ENCODE data around the gene EXD1. TPM values are rescaled to one million over a fixed set of nuclear protein-coding genes. Genes with fewer than 3 reads are reported as not detected.

Gene EXD1
- total RNA-seq, 2 donors from 2014 or later: not detected

DNA sequence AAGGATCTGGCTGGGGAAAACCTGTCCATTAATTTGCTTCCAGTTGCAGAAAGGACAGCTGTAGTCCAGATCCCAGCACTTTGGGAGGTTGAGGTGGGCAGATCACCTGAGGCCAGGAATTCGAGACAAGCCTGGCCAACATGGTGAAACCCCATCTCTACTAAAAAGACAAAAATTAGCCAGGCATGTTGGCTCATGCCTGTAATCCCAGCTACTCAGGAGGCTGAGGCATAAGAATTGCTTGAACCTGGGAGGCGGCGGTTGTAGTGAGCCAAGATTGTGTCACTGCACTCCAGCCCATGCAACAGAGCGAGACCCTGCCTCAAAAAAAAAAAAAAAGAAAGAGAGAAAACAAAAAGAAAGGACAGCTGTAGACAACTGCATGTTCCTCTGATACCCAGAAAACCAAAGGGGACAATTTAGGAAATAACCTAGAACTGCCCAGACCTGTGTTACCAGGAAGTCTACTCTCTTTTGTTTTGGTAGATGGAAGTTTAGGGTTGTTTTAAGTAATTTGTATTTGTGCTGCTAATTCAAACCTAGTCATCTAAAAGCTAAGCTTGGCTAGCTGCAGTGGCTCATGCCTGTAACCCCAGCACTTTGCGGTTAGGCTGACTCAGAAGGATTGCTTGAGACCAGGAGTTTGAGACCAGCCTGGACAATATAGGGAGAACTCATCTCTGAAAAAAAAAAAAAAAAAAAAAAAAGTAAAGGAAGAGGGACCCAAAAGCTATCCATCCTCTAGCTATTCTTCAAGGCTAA, 22.7 kb downstream of the EXD1 start:
- no peaks in the 10 kb centered on the region for H3K36me3 Mint-ChIP-seq (ENCODE audit: insufficient read depth in 2 of 2)
- DNase-seq: no peak
- H3K27ac Mint-ChIP-seq: no peak overlapping the region
- H3K27me3 Mint-ChIP-seq (ENCODE audit: low read depth): peaks cover 14% of the 10 kb centered on the region
- no peak overlapping the region for H3K4me3 Mint-ChIP-seq
- H3K9me3 Mint-ChIP-seq: no peaks in the 10 kb centered on the region
- ATAC-seq (replicated peaks in 1 of 2): no peak
- no peaks in the 10 kb centered on the region for H3K4me1 Mint-ChIP-seq (ENCODE audit: low read depth)

DNA sequence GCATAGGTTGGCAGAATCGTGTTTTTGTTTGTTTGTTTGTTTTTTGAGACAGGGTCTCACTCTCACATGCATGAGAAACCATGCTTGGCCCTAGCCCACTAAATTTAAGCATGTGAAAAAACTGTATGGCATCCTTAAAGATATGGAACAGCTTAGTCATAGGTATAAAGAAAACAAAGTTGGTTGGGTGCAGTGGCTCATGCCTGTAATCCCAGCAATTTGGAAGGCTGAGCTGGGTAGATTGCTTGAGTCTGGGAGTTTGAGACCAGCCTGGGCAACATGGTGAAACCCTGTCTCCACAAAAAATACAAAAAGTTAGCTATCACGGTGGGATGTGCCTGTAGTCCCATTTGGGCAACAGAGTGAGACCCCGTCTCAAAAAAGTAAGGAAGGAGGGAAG, 25.2 kb downstream of the EXD1 start:
- H3K9me3 Mint-ChIP-seq: no peaks in the 10 kb centered on the region
- peaks cover 8% of the 10 kb centered on the region for H3K27me3 Mint-ChIP-seq (ENCODE audit: low read depth)
- no peak overlapping the region for H3K4me3 Mint-ChIP-seq
- ATAC-seq (replicated peaks in 1 of 2) (no peak), DNase-seq (no peak)
- no peak overlapping the region for H3K27ac Mint-ChIP-seq
- no peaks in the 10 kb centered on the region for H3K4me1 Mint-ChIP-seq (ENCODE audit: low read depth)
- H3K36me3 Mint-ChIP-seq (ENCODE audit: insufficient read depth in 2 of 2): no peaks in the 10 kb centered on the region

DNA sequence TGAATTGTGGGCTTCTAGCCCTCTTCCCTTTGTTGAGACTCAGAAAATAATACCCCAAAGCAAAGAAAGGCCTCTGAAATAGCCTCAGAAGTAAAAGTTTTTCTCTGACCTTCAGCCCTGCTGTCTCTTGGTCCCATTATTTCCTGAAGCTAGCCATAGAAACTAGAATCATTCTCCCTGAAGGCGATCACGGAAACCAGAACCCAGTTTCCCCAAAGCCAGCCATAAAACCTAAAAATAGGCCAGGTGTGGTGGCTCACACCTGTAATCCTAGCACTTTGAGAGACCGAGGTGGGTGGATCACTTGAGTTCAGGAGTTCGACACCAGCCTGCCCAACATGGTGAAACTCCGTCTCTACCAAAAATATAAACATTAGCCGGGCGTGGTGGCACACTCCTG, 27.2 kb downstream of the EXD1 start:
- ATAC-seq (replicated peaks in 1 of 2) (no peak), DNase-seq (no peak)
- H3K36me3 Mint-ChIP-seq (ENCODE audit: insufficient read depth in 2 of 2): no peaks in the 10 kb centered on the region
- no peak overlapping the region for H3K4me3 Mint-ChIP-seq
- no peaks in the 10 kb centered on the region for H3K4me1 Mint-ChIP-seq (ENCODE audit: low read depth)
- no peak overlapping the region for H3K27ac Mint-ChIP-seq
- H3K27me3 Mint-ChIP-seq (ENCODE audit: low read depth): peaks cover 8% of the 10 kb centered on the region
- H3K9me3 Mint-ChIP-seq: no peaks in the 10 kb centered on the region

DNA sequence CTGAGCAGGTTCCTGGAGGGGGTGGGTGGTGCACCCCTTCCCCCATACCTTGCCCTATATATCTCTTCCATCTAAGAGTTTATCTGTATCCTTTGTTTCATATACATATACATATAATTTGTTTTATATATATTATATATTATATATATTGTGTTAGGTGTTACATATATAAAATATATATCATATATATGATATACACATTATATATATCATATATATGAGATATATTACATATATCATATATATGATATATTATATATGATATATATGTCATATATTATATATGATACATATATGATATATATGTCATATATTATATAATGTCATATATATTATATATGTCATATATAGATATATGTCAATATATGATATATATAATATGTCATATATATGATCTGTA, 31.1 kb downstream of the EXD1 start:
- H3K4me1 Mint-ChIP-seq (ENCODE audit: low read depth): no peaks in the 10 kb centered on the region
- H3K27ac Mint-ChIP-seq: no peak overlapping the region
- no peaks in the 10 kb centered on the region for H3K27me3 Mint-ChIP-seq (ENCODE audit: low read depth)
- H3K36me3 Mint-ChIP-seq (ENCODE audit: insufficient read depth in 2 of 2): no peaks in the 10 kb centered on the region
- no peak overlapping the region for H3K4me3 Mint-ChIP-seq
- H3K9me3 Mint-ChIP-seq: no peaks in the 10 kb centered on the region
- ATAC-seq (replicated peaks in 1 of 2): no peak
- DNase-seq: no peak

DNA sequence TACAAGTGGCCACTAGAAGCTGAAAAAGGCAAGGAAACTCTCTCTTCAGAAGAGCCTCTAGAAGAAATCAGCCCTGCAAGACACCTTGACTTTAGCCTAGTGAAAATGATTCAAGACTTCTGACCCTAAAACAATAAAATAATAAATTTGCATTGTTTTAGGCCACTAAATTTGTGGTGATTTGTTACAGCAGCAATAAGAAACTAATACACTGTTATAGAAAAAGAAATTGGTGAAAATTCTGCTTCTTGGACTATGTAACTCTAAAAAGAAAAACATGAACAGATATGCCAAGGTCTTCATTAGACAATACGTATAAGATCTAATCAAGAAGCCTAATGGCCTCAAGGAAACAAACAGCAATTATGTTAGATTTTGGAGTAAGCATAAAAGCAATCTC, 36.1 kb downstream of the EXD1 start:
- ATAC-seq (replicated peaks in 1 of 2) (no peak), DNase-seq (no peak)
- no peaks in the 10 kb centered on the region for H3K4me1 Mint-ChIP-seq (ENCODE audit: low read depth)
- no peaks in the 10 kb centered on the region for H3K27me3 Mint-ChIP-seq (ENCODE audit: low read depth)
- no peak overlapping the region for H3K27ac Mint-ChIP-seq
- no peaks in the 10 kb centered on the region for H3K36me3 Mint-ChIP-seq (ENCODE audit: insufficient read depth in 2 of 2)
- no peaks in the 10 kb centered on the region for H3K9me3 Mint-ChIP-seq
- H3K4me3 Mint-ChIP-seq: no peak overlapping the region

DNA sequence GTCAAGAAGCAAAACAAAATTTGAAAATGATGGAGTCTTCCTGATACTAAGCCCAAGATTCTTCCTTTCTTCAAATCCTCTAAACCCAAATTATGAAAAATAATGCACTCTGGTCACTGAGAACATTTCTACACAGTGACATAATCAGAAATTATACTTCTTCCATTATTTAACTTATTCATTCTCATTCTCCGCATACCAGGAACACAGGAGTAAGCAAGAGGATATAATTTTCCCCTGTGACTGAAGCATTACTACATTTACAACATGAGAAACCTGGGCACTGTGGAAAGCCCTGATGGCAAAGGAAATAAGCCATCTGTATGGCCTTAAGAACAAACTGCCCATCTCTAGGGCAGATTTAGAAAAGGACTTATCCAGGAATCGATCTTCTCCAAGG, 47.0 kb downstream of the EXD1 start:
- ATAC-seq (replicated peaks in 1 of 2): no peak
- Mint-ChIP-seq H3K36me3 (ENCODE audit: insufficient read depth in 2 of 2) (no peaks in the 10 kb centered on the region), H3K4me3 (no peak overlapping the region), H3K27ac (no peak overlapping the region), H3K9me3 (no peaks in the 10 kb centered on the region), H3K4me1 (ENCODE audit: low read depth) (no peaks in the 10 kb centered on the region), H3K27me3 (ENCODE audit: low read depth) (no peaks in the 10 kb centered on the region)
- no peak for DNase-seq

DNA sequence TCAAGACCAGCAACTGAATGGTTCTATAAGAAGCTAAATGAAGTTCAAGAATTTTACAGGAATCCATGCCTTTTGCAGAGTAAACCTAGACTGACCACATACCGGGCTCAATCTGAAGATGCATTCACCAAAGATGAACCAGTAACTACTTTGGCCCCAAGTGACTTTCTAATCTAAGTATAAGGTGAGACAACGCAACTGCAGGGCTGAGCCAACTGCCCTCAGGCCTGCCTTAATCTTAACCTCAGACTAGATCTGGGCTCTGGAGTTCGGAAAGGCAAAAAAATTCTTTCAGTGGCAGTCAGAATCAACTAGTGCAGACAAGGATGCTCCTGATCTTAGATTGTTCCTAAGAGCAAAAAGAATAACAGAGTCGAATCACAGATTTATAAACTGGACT, 48.3 kb downstream of the EXD1 start:
- DNase-seq: no peak
- H3K4me3 Mint-ChIP-seq: no peak overlapping the region
- H3K4me1 Mint-ChIP-seq (ENCODE audit: low read depth): no peaks in the 10 kb centered on the region
- no peak overlapping the region for H3K27ac Mint-ChIP-seq
- no peak for ATAC-seq (replicated peaks in 1 of 2)
- no peaks in the 10 kb centered on the region for H3K36me3 Mint-ChIP-seq (ENCODE audit: insufficient read depth in 2 of 2)
- H3K27me3 Mint-ChIP-seq (ENCODE audit: low read depth): no peaks in the 10 kb centered on the region
- no peaks in the 10 kb centered on the region for H3K9me3 Mint-ChIP-seq

DNA sequence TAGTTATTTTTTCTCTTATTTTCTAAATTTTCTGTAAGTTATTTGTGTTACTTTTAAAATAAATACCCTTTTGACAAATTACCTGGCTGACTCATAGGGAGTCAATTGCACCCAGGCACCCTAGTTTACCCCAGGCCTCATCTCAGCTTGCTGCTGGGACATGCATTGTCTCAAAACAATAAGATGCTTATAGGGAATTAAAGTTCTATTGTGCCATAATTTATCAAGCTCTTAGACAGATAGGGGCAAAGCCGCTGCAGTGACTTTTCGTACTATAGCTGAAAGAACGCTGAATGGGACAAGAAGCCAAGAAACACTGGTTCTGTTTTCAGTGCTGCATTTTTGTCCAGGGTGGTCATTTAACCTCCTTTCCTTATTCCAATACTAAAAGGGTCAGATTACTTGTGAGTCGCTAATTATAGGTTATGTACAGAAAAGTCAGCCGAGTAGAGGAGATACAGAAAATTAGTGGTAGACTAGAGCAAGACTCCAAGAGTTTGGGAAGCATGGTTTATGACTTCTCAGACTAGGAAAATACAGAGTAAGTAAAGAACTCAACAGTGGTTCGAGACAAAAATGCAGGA, 50.3 kb downstream of the EXD1 start:
- Mint-ChIP-seq H3K36me3 (ENCODE audit: insufficient read depth in 2 of 2) (no peaks in the 10 kb centered on the region), H3K4me1 (ENCODE audit: low read depth) (no peaks in the 10 kb centered on the region), H3K27ac (no peak overlapping the region), H3K27me3 (ENCODE audit: low read depth) (no peaks in the 10 kb centered on the region), H3K9me3 (no peaks in the 10 kb centered on the region), H3K4me3 (no peak overlapping the region)
- DNase-seq (no peak), ATAC-seq (replicated peaks in 1 of 2) (no peak)

DNA sequence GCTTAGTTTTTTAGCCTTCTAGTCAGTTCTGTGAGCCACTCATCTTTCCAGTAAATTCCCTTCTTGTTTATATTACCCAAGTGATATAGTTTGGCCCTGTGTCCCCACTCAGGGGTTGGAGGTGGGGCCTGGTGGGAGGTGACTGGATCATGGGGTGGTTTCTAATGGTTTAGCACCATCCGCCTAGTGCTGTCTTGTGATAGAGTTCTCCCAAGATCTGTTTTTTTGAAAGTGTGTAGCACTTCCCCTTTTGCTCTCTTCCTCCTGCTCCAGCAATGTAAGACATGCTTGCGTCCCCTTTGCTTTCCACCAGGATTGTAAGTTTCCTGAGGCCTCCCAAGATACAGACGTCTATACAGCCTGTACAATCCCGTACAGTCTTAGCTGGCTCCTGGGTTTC, 60.8 kb downstream of the EXD1 start:
- DNase-seq (no peak), ATAC-seq (replicated peaks in 1 of 2) (no peak)
- H3K9me3 Mint-ChIP-seq: no peaks in the 10 kb centered on the region
- no peaks in the 10 kb centered on the region for H3K36me3 Mint-ChIP-seq (ENCODE audit: insufficient read depth in 2 of 2)
- H3K27me3 Mint-ChIP-seq (ENCODE audit: low read depth): no peaks in the 10 kb centered on the region
- H3K4me1 Mint-ChIP-seq (ENCODE audit: low read depth): no peaks in the 10 kb centered on the region
- no peak overlapping the region for H3K4me3 Mint-ChIP-seq
- no peak overlapping the region for H3K27ac Mint-ChIP-seq

DNA sequence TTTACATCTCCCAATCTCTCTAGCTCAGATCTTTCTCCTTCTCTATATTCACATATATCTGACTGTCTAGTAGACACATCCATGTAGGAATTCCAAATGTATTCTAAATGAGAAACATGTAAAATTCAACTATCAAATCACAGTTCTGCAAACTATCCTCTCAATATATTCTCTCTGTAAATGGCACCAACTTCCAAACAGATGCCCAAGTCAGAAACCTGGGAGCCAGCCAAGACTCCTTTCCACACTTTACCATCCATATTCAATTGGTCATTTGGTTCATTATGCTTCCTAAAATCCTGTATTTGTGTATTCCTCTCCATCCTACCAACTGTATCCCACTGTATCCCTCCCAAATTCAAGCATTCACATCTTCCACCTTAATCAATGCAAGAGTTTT, 61.5 kb downstream of the EXD1 start:
- DNase-seq (no peak), ATAC-seq (replicated peaks in 1 of 2) (no peak)
- Mint-ChIP-seq H3K27me3 (ENCODE audit: low read depth) (no peaks in the 10 kb centered on the region), H3K36me3 (ENCODE audit: insufficient read depth in 2 of 2) (no peaks in the 10 kb centered on the region), H3K4me1 (ENCODE audit: low read depth) (no peaks in the 10 kb centered on the region), H3K4me3 (no peak overlapping the region), H3K9me3 (no peaks in the 10 kb centered on the region), H3K27ac (no peak overlapping the region)

DNA sequence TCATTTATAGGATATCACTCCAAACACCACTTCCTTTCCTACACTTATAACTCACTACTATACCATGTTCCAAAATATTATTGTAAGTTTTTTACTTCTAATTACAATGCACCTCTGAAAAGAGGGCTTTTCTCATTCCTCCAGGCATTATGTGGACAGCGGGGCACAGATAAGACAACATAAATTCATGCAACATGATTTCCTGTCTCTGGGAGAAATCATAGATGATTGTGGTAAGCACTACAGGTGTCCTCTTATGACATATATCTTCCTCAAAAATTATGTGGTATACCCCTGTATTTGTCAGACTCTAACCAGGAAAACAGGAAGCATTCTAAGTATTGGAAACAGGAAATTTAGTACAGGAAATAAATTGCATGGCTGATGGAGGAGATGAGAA, 68.8 kb downstream of the EXD1 start:
- H3K9me3 Mint-ChIP-seq: no peaks in the 10 kb centered on the region
- H3K4me3 Mint-ChIP-seq: peak overlapping the region in 1 of 2 donors; percentile 45
- H3K27me3 Mint-ChIP-seq (ENCODE audit: low read depth): no peaks in the 10 kb centered on the region
- DNase-seq (no peak), ATAC-seq (replicated peaks in 1 of 2) (no peak)
- peak overlapping the region; percentile 33 for H3K27ac Mint-ChIP-seq
- no peaks in the 10 kb centered on the region for H3K36me3 Mint-ChIP-seq (ENCODE audit: insufficient read depth in 2 of 2)
- peaks cover 10% of the 10 kb centered on the region for H3K4me1 Mint-ChIP-seq (ENCODE audit: low read depth)

DNA sequence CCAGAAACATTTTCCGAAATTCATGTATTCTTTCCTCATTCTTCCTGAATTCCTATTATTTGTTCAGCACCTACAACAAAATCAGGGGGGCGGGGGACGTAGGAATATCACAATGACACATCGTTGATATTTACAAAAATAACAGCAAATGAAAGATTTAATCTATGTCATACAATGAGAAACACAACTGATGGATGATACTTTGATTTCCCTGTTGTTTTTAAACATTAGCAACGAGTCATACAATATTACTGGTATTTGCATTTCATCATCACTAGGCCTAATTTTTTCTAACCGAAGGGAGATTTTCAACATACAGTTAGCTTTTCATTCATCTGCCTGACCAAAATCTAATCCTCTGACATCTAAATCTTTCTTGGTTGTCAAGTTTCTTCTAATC, 69.2 kb downstream of the EXD1 start:
- Mint-ChIP-seq H3K27me3 (ENCODE audit: low read depth) (no peaks in the 10 kb centered on the region), H3K4me3 (peak overlapping the region in 1 of 2 donors; percentile 45), H3K36me3 (ENCODE audit: insufficient read depth in 2 of 2) (no peaks in the 10 kb centered on the region), H3K27ac (no peak overlapping the region), H3K4me1 (ENCODE audit: low read depth) (peaks cover 10% of the 10 kb centered on the region), H3K9me3 (no peaks in the 10 kb centered on the region)
- ATAC-seq (replicated peaks in 1 of 2) (no peak), DNase-seq (no peak)

DNA sequence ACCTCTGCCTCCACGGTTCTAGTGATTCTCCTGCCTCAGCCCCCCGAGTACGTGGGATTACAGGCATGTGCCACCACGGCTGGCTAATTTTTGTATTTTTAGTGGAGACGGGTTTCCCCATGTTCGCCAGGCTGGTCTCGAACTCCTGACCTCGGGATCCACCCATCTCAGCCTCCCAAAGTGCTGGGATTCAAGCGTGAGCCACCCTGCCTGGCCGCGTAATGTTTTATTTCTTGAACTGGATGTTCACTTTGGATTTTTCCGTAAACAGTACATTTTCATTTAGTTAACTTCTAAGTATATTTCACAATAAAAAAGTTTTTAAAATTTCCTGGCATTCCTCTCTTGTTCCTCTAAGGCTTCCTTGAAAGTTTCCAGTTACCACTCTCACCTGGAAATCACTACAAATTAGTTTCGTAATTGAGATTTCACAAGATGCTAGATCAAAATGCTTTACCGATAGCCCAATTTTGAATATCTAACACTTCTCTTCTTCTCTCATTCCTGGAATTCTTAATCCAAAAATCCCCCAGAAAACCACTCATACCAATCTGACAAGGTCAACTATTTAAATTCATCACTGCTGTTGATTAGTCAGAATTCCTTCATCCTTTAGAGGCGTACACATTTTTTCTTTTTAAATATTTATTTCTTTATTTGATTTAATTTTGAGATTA, 69.8 kb downstream of the EXD1 start:
- Mint-ChIP-seq H3K4me1 (ENCODE audit: low read depth) (peaks cover 10% of the 10 kb centered on the region), H3K27ac (no peak overlapping the region), H3K36me3 (ENCODE audit: insufficient read depth in 2 of 2) (no peaks in the 10 kb centered on the region), H3K27me3 (ENCODE audit: low read depth) (no peaks in the 10 kb centered on the region), H3K4me3 (peak overlapping the region in 1 of 2 donors; percentile 1), H3K9me3 (no peaks in the 10 kb centered on the region)
- DNase-seq (no peak), ATAC-seq (replicated peaks in 1 of 2) (no peak)

Measured in activated T-cell treated with anti-CD3 and anti-CD28 coated beads, Interleukin-2, amount 50 U/mL, for 72 hours (primary cell).